A549 (cell line): ENCODE results near the gene CD99.

Experiments
- ELK1 ChIP-seq: fragments of 150-350 bp; IDR thresholded peaks from 2 replicates; pipeline ENCODE4 v1.6.1; 2014; ENCODE audit warnings: low read depth, mild to moderate bottlenecking, low read length
- POLR2A ChIP-seq: IDR thresholded peaks from 2 replicates; pipeline ENCODE4 v1.6.1; 2012; ENCODE audit warnings: mild to moderate bottlenecking, low read length
- RAD21 ChIP-seq, 2 experiments: fragments of >200 bp in 1 of 2; sonication (Bioruptor Twin) in 1 of 2; formaldehyde crosslinking in 1 of 2; IDR thresholded peaks in 1 of 2; conservative IDR thresholded peaks in 1 of 2; 2 replicates in 1 of 2; 3 replicates in 1 of 2; pipeline ENCODE4 v1.6.1; 2012 to 2018; ENCODE audit warnings: inconsistent platforms in 1 of 2

- TF ChIP-seq POLR2A (no peak), RAD21 (conservative IDR thresholded peaks at IDR 0.05 in 1 of 2, IDR thresholded peaks at IDR 0.05 in 1 of 2) (no peak), ELK1 (no peak)
These were observed 83.7 kb downstream of the CD99 start for GRCh38 chrX:2774776-2775175.
